HG03095 (cell line): Measurements from ENCODE around the gene SETD5.
A peak's percentile ranks its signal among the peaks of the same experiment; 100 is the strongest.
"Not testable (repeated sequence)": the region's sequence is repeated elsewhere in the genome, so short reads cannot be mapped to it uniquely, and the experiment has no call there.

Source experiments
- ATAC-seq: cut with Tn5 transposase; IDR thresholded peaks from one replicate; pipeline ENCODE4 v1.9.1; 2021; ENCODE audit warnings: moderate library complexity; ENCODE audit not compliant: unreplicated experiment

Gene SETD5

DNA sequence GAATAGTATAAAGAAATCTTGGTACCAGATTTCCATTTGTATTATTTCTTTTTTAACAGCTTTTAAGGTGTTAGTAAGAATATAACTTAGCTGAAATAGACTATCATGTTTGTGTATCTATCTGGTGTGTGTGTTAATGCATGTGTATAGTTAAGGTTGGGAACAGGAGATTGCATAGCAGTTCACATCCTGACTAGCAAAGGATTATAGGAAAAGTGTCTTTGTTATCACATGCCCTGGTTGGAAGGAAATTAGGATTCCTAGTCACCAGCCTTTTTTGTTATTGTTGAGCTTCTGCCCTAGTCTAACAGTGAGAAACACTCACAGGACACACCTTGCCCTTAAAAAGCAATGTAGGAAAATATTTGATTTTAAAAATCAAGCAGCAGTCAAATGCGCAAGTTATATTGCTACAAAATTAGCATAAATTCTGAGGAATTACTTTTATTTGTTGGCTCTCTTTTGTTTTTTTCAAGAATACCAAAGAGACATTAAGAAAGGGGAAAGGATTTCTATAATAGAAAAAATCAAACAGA lies 58.2 kb downstream of the SETD5 start:
- no peak for ATAC-seq

DNA sequence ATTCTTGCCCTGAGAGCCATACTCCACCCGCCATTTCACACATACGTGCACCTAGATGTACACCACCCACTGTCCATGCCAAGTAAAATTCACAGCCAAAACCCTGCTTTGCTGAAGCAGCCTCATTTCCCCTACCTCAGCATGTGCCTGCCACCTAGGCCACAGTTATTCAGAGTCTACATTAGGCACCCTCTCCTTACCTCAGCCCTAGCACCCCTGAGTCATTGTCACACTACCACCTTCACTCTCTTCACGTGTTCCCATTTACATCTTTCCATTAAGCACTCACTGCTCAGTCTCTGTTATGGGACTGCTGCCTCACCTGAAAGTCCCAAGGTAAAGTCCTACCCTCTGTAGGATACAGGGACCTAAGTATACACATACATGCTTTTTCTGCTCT lies 70.0 kb downstream of the SETD5 start:
- no peak for ATAC-seq

DNA sequence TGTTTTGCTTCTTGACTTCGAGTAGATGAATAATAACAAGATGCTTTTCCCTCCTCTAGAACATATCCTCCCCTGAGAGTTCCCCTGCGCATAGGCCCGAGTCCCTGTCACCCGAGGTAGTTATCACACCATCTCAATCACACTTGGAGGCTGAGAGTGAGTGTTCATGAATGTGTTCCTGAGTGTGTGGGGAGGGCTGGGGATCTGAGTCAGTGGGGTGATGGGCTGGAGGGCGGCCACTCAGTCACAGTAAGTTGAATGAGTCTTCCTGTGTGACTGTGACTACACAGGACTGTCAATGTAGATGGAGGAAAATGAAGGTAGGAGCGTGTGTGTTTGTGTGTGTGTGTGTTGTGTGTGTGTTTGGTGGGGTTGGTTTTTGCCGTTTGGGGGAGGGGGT lies 71.0 kb downstream of the SETD5 start:
- no peak for ATAC-seq

DNA sequence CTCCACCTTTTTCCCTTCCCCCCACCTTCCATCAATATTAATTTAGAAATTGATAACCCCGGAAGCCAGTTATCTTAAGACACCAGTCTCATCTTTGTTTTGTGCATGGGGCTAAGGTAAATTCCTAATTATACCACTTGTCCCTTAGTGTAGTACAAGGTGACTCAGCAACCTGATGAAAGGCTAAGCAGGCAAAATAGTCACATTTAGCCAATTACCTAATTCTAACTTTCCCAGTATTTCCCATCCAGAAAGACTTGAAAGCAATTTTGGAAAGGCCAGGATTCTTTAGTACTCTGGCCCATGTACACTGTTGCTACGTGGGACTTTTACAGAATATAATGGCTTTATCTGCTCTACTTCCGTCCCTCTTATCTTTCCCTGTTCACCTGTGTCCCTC lies 72.6 kb downstream of the SETD5 start:
- no peak for ATAC-seq

DNA sequence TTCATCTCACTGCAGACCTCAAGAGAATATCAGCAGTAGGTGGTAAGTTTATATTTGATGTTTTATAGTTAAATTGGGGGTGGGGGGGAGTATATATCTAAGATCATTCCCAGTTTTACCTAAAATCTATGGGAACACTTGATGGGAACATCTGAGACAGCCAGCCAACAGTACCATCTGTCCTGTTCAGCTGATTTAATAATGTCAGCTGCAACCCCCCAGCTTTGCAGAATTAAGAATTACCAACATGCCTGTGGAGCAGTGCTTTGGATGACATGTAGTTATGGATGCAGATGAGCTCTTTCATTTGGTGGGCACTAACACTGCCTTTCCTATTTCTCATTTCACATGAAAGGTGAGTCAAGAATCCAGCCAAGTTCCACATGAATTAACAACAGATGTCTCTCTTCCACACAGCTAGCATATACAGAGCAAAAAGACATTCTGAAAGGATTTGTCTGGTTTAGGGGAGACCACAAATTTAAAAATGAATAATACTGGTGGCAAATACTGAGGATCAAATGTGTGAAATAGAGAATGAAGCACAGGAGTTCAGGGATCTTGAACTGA lies 76.2 kb downstream of the SETD5 start:
- ATAC-seq = no peak

DNA sequence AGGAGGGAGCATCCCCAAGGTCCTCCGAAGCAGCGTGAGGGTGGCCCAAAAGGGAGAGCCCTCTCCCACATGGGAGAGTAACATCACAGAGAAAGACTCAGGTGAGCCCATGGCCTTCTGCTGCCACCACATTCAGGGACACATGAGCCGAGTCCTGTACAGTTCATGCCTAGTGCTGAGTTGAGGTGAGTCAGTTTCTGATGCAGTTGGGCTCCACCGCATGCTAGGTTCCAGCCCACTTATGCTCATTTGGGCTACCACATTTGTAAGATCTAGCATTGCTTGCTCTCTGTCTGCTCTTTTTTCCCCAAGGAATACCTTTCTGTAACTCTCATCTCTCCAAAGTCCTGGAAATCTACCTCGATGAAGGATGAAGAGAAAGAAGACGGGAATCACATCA lies 77.1 kb downstream of the SETD5 start:
- no peak for ATAC-seq

DNA sequence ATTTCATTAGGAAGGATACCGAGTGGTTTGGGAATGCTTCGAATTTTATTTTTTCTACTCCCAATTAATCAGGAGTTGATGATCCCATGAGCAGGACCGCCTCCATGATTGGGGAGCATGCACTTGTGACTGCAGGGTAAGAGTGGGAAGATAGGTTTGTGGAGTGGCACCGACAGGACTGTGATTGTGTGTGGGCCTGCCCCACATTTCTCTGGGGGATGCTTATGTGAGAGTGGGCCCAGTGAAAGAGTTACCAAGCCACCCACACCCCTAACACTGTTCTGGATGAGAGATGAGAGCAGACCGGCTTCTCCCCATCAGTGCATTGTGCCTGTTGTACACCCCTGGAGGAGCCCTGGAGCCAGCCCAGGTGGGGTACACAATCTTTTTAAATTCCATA lies 79.5 kb downstream of the SETD5 start:
- ATAC-seq = no peak

DNA sequence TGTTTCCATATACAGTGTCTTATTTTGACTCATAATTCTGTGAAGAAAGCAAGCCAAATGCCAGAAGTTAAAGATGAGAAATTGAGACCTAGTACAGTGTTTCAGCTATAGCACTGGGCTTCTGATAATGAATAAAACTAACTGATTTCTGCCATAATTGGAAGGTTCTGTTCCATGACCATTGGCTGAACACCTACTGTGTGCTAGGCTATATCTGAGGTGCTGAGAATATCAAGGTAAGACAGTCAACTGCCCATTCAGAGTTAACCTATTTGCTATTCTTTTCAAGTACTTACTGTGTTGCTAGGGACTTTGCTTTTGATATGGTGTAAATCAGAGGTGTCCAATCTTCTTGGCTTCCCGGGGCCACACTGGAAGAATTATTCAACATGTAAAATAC lies 82.8 kb downstream of the SETD5 start:
- no peak for ATAC-seq

DNA sequence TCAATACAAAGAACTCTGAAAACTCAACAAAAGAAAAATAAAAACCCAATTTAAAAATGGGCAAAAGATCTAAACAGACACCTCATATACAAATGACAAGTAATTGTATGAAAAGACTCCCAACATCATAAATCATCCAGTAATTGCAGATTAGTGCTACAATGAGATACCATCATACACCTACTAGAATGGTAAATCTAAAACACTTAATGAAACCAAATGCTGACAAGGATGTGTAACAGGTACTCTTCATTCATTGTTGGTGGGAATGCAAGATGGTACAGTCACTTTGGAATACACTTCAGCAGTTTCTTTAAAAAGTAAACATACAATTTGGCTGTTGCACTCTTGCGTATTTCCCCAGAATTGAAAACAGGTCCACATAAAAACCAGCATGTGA lies 87.8 kb downstream of the SETD5 start:
- ATAC-seq = no peak

DNA sequence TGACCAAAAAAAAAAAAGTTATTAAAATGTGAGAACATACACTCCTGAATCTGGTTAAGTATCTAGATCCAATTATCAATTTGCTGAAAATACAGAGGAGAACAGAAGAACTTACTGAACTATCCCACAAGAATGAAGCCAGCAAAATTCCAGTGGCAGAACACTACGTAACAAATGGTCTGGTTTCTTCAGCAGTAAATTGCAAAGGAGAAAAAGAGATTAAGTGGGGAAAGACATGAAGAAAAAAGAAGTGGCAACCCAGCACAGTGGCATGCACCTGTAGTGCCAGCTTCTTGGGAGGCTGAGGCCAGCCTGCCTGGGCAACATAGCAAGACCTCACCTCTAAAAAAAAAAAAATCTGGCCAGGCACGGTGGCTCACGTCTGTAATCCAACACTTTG lies 94.1 kb downstream of the SETD5 start:
- ATAC-seq = no peak

DNA sequence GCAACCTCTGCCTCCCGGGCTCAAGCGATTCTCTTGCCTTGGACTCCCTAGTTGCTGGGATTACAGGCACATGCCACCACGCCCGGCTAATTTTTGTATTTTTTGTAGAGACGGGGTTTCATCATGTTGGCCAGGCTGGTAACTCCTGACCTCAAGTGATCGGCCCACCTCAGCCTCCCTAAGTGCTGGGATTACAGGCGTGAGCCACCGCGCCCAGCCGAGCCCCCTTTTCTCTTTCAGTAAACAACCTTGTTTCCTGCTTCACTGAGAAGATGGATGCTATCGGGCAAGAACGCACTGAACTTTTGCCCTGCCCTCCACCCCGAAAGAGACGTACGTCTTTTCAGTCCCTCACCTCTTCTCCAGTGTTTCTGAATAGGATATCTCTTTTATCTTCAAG lies 96.6 kb downstream of the SETD5 start:
- ATAC-seq = not testable (repeated sequence)

DNA sequence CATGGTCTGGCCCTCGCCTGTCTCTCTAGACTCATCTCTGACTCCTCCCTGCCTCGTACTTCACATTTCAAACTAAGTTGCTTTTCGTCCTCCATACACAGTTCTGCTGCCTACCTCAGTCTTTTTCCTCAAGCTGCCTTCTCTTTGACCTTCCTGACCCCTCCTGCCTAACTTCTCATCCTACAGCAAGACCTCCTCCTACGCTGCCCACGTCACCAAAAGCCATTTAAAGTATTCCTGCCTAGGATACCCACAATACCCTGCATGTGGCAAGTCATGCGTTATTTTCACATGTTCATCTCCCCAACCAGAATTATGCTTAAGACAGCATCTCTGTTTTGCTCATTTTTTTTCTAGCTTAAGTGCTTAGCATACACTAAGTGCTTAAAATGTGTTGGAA lies 99.5 kb downstream of the SETD5 start:
- ATAC-seq = no peak

DNA sequence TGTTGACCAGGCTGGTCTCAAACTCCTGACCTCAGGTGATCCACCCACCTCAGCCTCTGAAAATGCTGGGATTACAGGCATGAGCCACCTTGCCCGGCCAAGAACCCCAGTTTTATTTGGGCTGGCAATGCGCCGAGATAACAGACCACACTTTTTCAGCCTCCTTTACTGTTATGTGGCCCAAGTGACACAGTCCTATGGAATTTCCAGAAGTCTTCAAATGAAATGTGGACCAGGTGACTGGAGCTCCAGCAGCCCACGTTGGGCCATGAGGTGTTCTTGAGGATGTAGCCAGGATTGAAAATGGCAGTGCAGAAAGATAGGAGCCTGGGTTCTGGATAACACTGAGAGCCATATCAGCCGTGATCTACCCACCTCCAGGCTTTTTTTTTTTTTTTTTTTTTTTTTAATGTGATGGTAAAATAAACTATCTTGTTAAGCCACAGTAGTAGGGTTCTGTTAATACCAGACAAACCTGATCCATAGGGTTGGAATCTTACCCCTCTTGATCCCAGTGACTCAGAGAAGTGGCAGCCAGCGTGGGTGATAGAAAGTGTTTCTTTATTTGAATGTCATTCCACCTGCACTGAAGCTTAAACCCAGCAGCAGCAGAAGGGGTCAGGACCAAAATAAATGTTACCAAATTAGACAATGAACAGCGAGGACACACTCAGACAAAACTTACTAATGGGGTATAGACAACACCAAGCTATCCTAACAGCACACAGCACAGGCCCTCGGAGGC lies 100.6 kb downstream of the SETD5 start:
- no peak for ATAC-seq

DNA sequence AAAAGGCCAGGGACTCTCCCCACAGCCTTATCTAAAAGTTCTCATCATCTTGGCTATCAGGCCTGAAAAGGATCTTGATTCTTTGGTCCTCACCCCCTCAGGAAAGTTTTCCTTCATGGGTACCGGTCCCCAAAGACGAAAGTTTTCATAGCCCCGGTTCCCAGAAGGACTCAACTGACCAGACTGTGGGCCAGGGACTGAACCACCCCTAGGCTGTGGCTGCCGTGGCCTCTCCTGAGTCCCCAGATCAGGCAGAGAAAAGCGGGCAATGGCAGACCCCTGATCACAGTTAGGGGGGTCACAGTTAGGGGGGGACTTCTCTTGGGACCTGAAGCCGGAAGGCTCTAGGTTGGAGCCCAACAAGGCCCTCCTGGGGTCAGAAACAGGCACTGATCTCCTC lies 101.4 kb downstream of the SETD5 start:
- no peak for ATAC-seq

DNA sequence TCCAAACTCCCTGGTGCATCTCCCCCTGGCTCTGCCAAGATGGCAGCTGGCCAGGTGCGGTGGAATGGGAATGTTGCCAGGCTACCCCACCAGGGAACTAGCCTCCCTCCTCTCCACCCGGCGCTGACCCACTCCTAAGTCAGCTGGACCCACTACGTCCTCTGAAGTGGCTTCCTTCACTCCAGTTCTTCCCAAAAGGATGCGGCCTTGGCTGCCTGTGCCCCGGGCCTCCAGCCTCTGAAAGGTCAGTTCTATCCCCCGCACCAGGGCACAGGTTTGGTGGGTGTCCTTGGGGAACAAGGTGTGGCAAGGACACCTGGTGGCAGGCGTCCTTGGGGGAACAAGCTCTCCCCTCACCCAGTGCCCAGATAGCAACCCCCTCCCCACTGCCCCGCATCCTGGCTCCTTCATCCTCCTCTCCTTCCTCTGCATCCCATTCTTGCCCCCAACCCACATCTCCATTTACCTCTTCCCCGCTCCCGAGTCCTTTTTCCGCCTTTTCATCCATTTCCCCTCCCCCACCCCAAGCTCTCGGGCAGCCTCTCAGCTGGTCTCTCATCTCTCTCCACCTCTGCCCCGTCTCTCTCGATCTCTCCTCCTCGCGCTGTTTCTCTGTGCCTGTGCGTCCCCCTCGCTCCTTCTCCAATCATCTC lies 102.2 kb downstream of the SETD5 start:
- no peak for ATAC-seq

DNA sequence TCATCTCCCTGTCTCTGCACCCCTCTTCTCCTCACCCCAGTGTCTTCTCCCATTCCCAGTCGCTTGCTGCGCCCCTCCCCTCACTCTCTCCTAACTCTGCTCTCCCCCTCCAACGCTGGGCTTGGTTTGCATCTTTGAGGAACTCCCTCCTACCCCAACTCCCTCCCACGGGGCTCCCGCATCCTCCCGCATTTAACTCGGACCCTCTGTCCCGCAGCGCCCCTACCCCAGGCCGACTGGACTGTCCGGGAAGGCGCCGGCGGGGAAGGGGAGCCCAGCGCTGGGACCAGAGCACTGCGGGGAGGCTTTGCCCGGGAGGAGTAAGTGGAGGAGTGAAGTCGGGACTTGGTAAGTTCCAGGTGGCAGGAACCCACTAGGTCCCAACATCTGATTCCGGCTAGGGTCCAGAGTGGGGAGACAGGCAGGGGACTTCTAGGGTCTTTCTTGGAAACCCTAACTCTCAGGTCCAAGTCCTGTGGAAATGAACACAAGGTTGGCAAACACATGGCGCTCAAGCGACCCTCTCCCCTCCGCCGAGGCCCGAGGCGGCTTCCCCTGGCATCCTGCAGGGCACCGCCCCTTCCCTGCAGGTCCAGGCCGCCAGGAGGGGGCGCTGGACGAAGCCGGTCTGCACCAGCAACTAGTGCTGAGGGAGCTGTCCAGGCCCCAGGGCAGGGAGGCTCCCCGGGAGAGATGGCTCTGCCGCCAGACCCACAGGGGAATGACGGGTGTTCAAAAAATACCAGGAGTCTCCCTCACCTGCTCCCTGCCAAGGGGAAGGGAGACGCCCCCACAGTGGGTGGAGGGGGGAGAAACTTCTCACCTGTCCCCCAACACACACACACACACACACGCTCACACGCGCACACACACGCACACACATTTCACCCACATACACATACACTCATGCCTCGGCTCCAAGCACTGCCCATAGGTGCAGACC lies 103.0 kb downstream of the SETD5 start:
- ATAC-seq = no peak

DNA sequence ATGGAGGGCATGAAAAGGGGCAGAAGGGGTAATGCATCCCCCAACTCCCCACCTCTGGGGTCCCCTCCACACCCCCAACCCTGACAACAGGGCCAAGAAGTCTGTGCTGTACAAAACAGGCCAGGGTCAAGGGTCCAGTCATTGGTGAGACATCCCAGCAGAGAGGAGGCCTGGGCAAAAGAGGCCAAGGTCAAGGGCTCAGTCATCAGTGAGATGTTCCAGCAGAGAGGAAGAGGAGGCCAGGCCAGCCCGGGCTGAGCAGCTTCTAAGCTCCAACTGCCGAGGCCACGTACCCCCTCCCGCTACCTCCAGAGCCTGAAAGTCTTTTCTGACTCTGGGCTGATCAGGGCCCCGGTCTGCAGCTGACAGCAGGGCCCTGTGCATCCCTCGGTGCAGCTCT lies 103.8 kb downstream of the SETD5 start:
- no peak for ATAC-seq

DNA sequence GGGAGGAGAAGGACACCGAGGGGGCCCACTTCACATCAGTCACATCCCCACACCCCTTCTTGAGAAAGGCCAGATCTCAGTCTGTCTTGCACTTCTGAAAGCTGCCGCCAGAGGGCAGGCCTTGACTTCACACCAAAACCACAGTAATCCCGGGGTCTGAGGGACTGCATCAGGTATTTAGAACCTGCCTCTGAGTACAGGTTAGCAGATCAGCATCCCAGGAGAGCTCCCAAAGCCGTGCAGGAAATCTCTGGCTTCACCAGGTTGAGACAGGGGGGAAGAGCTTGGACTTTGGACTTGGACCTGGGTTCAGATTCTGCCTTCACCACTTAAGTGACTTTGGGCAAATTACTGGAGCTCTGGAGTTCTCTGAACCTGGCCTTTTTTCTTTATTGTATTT lies 105.9 kb downstream of the SETD5 start:
- ATAC-seq = peak; percentile 53

DNA sequence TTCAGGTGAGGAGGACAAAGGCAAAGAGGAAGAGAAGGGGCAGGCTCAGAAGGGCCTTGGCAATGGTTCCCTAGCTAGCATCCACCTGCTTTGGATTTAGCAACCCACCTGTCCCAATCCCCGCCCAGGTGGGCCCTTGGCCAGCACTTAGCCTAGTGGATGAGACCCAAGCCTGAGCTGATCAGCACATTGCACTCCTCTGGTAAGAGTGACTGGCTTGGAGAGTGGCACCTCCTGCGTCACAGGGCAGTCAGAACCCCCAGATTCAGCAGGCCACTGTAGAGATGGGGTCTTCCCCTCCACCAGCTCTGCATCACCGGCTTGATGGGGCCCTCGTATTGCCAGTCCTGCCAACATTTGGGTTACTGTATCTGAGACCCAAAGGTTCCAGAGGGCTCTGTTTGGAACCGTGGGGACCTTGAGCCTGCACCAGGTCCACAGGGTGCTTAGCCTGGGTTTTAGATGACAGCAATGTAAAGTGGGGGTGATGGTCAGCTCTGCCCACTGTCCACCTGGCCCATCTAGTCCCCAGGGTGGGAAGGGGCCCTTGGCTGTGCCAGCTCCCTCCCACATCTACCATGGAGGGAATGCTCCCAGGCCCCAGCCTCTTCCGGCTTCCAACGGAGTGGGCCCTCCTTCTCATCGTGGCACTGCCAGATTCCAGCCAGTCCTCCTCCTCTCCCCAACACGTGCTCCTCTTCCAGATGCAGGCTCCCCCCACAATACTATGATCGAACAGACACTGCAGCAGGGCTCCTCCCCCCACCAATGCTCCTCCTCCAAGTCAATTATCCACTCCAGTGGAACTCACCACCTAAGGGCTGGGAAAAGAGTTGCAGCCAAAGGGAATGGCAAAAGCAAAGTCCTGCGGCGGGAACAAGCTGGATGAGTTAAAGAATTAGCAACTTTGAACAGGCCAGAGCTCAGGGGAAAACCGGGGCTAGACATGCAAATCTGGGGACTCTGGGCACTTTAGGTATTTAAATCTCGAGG lies 110.5 kb downstream of the SETD5 start:
- no peak for ATAC-seq

DNA sequence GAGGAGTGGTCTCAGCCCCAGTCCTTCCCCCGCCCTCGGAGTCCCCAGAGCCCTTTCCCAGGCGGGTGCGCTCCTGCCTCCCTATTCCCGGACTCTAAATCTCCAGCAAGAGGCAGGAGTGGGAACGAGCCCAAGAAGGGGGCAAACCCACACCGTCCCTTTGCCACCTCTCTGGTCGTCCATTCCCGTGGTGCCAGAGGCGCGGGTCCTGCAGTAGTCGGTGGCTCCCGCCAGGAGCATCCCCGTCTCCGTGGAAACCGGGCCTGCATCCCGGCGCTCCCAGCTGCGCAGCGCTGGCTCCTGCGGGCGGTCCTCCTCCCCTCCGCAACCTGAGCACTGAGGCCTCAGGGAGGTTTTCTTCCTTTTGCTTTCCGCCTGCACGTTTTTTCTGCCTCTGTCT lies 111.4 kb downstream of the SETD5 start:
- ATAC-seq = no peak
